ENCODE results near the gene ALLC.

The ALLC gene

GRCh38 chr2:3680548-3681345 lies 22.7 kb downstream of the ALLC start:
- no peak for DNase-seq

DNA sequence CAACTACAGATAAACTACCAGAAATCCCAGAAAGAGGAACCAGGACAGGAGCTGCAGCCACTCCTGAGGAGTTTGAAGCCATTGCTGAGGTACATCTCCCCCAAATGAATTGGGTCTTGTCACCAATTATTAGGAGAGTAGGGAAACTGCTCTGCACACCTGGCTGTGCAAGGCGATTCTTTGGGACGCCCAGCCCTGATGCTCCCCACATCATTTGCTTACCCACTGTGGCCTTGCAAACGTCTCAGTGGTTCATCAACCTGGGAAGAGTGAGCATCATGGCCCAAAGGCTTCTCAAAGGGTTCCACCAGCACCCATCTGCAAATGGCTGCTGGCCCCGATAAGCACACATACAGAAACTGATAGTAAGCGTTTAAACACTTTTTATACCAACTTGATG lies 23.6 kb downstream of the ALLC start:
- DNase-seq = no peak

DNA sequence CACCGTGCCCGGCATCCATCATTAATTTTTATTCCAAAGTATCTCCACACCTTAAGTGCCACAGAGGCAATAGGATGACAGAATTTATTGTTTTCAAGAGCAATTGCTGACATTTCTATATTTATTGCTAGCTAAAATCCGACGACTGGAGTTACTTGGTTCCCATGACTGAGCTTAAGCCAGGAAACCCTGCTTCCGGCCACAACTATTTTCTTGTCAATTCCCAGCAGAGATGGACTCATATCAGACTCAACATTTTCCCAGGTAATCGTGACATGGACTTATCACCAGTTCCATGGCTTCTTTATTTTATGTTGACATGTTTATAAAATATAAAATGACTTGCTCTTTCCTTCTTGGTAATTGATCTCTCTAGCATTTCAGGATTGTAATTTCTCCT lies 24.8 kb downstream of the ALLC start:
- no peak for DNase-seq

DNA sequence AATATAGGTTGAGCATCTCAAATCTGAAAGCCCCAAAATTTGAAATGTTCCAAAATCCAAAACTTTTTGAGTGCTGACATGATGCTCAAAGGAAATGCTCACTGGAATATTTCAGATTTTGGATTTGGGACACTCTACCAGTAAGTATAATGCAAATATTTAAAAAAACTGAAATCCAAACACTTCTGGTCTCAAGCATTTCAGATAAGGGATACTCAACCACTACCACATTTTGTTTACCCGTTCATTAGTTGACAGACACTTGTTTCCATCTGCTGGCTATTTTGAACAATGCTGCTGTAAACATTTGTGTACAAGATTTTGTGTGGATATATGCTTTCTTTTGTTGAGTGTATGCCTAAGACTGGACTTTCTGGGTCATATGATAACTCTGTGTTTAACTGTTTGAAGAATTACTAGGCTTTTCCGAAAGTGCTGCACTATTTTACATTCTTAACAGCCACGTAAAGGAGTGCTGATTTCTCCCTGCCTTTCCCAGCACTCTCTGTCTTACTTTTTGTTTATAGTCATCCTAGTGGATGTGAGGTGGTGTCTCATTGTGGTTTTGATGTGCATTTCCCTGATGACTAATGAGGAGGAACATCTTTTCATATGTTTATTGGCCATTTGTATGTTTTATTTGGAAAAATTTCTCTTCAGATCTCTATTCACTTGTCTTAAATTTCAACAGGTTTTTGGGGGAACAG lies 25.9 kb downstream of the ALLC start:
- no peak for DNase-seq

GRCh38 chr2:3689998-3690748 lies 32.2 kb downstream of the ALLC start:
- DNase-seq = no peak

DNA sequence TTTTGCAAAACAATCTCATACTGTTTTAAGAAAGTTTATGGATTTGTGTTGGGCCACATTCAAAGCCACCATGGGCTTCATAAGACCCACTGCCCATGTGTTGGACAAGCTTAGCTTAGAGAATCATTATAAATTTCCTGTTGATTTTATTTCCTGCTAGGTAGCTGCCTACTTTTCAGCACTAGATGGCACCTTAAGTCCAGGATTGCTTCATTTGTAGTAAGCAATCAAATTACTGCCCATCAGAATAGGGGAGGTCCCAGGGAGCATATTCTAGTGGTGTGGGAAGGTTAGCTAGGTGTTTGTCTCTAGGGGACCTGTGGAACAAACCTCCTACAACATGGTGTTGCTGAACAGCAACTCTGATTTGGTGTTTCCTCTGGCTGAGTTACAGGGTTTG lies 34.4 kb downstream of the ALLC start:
- DNase-seq = peak in 1 of 2 experiments; percentile 37

DNA sequence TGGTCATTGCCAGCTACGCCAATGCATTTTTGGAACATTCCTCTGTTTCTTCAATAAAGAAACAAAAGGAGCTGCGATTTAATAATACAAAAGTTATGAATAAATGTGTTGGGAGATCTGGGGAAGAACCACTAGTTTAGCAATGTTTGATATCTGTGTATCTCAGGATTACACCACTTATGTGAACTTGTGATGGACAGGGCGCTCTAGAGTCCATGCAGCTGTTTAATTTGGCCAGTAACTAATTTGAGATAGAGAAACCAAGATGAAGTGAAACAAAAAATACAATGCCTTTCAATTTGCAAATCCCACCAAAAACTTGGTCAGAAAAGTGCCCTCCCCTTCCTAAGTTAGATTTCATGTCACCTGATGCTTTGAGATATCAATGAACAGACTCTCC lies 38.5 kb downstream of the ALLC start:
- DNase-seq = no peak

DNA sequence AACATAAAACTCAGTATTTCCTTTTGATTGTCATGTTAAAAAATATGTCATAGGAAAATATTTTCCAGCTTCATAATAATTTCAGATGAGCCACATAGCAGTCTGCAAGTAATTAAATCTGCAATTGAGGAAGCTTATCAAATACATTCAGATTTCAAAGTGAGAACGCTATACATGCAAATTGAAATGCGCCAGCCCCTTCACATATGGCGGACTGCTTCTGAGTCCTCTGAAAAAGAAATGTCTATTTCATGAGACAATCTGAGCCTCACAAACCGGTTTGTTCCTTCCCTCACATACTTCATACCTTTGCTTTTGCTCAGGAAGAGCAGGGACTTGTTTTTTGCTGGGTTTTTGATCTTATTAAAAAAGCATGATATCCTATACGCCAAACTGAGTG lies 43.1 kb downstream of the ALLC start:
- DNase-seq = no peak

DNA sequence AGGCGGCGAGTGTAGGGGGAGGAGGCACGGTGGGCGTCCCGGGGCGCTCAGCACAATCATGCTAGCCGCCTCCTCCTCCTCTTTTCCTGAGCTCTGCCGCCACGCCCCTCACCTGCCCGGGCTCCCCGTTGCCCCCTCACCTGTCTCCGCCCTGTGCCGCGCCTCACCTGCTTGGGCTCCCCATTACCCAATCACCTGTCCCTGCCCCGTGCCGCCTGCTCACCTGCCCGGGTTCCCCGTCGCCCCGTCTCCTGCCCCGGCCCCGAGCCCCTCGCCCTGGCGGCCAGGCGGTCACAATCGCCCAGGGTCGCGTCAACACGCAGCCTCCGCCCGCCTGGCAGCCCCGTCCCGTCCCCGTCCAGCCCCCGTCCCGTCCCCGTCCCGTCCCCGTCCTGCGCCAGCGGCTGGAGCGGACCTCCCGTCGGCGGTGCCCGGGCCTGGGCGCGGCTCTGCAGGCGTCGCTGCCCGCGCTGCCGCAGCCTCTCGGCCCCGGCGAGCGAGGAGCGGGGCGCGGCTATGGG lies 45.3 kb downstream of the ALLC start, which contains the start of gene DCDC2C:
TSS of gene DCDC2C (plus strand) at position 340 of the 521 bp plus-strand sequence. CDS start at position 517, 177 bp downstream.
- DNase-seq = no peak

DNA sequence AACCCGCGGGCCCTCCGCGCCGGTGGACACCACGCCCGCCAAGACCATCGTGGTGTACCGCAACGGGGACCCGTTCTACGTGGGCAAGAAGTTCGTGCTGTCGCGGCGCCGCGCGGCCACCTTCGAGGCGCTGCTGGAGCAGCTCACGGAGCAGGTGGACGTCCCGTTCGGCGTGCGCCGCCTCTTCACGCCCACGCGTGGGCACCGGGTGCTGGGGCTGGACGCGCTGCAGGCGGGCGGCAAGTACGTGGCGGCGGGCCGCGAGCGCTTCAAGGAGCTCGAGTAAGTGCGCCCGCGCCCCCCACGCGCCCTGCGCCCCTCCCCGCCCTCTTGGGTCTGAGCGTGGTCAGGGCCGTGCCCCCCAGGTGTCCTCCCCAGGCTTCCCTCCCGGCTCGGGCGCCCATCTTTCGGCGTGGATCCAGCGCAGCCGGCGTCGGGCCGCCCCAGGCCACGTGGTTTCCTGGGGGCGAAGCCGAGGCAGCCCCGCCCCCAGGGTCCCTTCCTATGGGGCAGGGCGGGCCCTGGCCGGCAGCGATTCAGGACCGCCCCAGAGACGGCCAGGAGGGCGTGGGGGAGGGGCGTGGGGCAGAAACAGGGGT lies 45.9 kb downstream of the ALLC start:
- DNase-seq = no peak

- no peak for DNase-seq
These were observed 46.7 kb downstream of the ALLC start for GRCh38 chr2:3704692-3705091.

GRCh38 chr2:3705782-3706181 lies 47.8 kb downstream of the ALLC start:
- no peak for DNase-seq

DNA sequence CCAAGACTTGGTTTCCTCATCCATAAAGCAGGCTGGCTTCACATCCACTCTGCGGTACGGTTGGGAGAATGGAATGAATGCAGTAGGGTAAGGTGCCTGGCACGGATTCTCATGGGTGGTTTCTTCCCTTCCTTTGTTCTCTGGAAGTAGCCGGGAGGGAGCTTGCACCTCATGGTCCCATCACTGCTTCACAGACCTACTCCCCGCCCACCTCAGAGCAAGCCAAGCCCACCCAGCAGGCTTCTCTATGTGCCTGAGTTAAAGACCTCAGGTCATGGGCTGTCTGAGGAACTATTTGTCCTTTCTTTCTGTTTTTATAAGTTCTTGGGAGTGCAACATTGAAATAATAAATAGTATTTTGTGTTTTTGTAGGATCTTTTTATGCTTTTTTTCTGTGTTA lies 48.9 kb downstream of the ALLC start:
- no peak for DNase-seq

DNA sequence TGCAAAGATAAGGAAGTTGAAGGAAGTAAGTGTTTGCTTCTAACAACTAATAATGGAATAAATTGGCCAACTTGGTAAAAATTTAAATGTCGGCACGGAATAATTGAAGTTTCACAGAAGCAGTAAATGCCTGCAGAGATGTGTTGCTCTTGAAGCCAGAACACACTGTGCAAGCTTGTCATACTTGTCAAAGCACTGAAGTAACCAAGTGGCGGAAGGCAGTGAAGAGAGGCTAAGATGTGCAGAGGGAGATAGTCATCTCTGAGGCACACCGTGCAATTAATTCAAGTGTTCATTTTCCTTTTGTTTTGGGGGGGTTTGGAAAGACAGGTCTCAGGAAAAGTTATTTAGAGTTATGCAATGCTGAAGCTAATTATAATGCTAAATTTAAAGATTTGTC lies 50.6 kb downstream of the ALLC start:
- no peak for DNase-seq

GRCh38 chr2:3709225-3709624 lies 51.2 kb downstream of the ALLC start:
- no peak for DNase-seq

- no peak for DNase-seq
These were observed 54.4 kb downstream of the ALLC start for GRCh38 chr2:3712424-3712823.

DNA sequence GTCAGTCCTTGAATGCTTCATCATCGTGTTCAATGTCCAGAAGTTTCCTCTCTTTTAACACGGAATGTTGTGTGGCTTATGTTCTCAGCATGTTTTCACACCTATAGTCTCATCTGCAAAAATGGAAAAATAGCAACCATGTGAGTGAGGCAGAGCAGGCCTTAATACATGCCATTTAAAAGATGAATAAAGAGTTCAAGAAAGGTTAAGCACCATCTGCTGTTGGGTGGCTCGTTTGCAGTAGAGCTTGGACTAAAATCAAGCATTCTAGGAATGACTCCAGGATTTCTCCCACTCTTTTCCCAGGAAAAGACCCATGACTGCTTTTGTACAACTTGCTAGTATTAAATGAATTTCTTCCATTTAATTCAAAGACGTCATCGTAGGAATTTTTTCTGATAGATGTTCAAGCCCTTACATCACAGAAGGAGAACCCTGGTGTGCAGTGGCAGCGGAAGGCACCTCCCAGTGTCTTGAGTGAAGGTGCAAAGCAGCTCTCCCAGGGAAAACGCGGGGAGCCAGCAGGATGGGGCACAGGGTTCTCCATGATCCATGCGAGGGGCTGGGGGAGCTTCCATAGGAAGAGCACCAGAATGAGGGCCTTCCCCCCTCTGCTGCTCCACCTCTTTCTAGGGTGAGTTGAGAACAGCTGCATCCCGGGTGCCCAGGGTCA lies 55.0 kb downstream of the ALLC start:
- no peak for DNase-seq

GRCh38 chr2:3718679-3719078 lies 60.7 kb downstream of the ALLC start:
- DNase-seq = no peak

- DNase-seq = no peak
These were observed 67.0 kb downstream of the ALLC start for GRCh38 chr2:3725002-3725401.

- no peak for DNase-seq
These were observed 67.7 kb downstream of the ALLC start for GRCh38 chr2:3725458-3726250.

- no peak for DNase-seq
These were observed 68.5 kb downstream of the ALLC start for GRCh38 chr2:3726511-3726910.
